Measurements from ENCODE around the gene MAPK1.
"Not testable (repeated sequence)": the region's sequence is repeated elsewhere in the genome, so short reads cannot be mapped to it uniquely, and the experiment has no call there.

Gene MAPK1

DNA sequence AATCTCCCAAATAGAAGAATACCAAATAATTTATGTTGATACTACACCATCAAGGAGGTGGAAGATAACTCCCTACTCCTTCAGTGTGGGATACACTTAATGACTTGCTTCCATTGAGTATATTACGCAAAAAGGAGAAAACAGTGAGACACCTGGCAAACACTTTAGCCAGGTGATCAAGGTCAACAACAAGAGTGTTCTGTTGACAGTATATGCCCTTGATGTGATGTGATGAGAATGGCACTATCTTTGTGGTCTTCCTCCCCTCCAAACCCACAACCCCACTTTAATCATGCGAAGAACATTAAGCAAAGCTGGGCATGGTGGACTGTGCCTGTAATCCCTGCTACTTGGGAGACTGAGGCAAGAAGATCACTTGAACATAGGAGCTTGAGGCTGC is 26.0 kb downstream of the MAPK1 start:
- Histone ChIP-seq H3K4me1 (ENCODE audit: control insufficient read depth, low read depth, low read length) (no peaks in the 10 kb centered on the region), H3K79me2 (ENCODE audit: control insufficient read depth, insufficient read depth, low read length) (peaks cover 41% of the 10 kb centered on the region), H3K79me1 (ENCODE audit: low read length) (peaks cover 19% of the 10 kb centered on the region), H3K4me2 (ENCODE audit: low read length) (no peak overlapping the region), H2BK5ac (ENCODE audit: low read length) (no peak overlapping the region), H2BK120ac (ENCODE audit: low read depth, low read length) (no peak overlapping the region), H3K4ac (ENCODE audit: low read depth, low read length) (no peak overlapping the region), H3K4me3 (ENCODE audit: low read length) (no peak overlapping the region), H3K27ac (ENCODE audit: low read depth, low read length) (no peak overlapping the region), H3K56ac (ENCODE audit: low read length) (no peak overlapping the region), H4K8ac (ENCODE audit: low read depth, low read length) (no peak overlapping the region), H3K27me3 (ENCODE audit: insufficient read depth, low read length, poor library complexity) (no peaks in the 10 kb centered on the region), H3K36me3 (ENCODE audit: control insufficient read depth, insufficient read depth, low read length) (no peaks in the 10 kb centered on the region), H3K23ac (ENCODE audit: low read length) (no peak overlapping the region), H3K9ac (ENCODE audit: low read length) (no peak overlapping the region), H2BK15ac (replicated peaks; ENCODE audit: low read depth) (no peak overlapping the region), H4K5ac (ENCODE audit: low read length) (no peak overlapping the region), H2AK5ac (ENCODE audit: low read length) (no peak overlapping the region), H3K18ac (ENCODE audit: low read length) (no peak overlapping the region)
- no peak for DNase-seq
- no CpG with 5 or more reads among the region's 2 CpGs for WGBS (ENCODE audit: extremely low coverage, insufficient coverage, low lambda C conversion rate)

GRCh38 chr22:21840236-21840823 is 27.1 kb downstream of the MAPK1 start:
- Histone ChIP-seq H4K8ac (ENCODE audit: low read depth, low read length) (no peak overlapping the region), H2BK5ac (ENCODE audit: low read length) (no peak overlapping the region), H3K4me2 (ENCODE audit: low read length) (no peak overlapping the region), H3K23ac (ENCODE audit: low read length) (no peak overlapping the region), H3K9ac (ENCODE audit: low read length) (no peak overlapping the region), H3K4me1 (ENCODE audit: control insufficient read depth, low read depth, low read length) (no peaks in the 10 kb centered on the region), H2AK5ac (ENCODE audit: low read length) (no peak overlapping the region), H3K4ac (ENCODE audit: low read depth, low read length) (no peak overlapping the region), H3K36me3 (ENCODE audit: control insufficient read depth, insufficient read depth, low read length) (no peaks in the 10 kb centered on the region), H2BK15ac (replicated peaks; ENCODE audit: low read depth) (no peak overlapping the region), H3K18ac (ENCODE audit: low read length) (no peak overlapping the region), H3K27me3 (ENCODE audit: insufficient read depth, low read length, poor library complexity) (no peaks in the 10 kb centered on the region), H3K79me1 (ENCODE audit: low read length) (peaks cover 16% of the 10 kb centered on the region), H3K56ac (ENCODE audit: low read length) (no peak overlapping the region), H3K27ac (ENCODE audit: low read depth, low read length) (no peak overlapping the region), H2BK120ac (ENCODE audit: low read depth, low read length) (no peak overlapping the region), H3K4me3 (ENCODE audit: low read length) (no peak overlapping the region), H4K5ac (ENCODE audit: low read length) (no peak overlapping the region), H3K79me2 (ENCODE audit: control insufficient read depth, insufficient read depth, low read length) (peaks cover 36% of the 10 kb centered on the region)
- WGBS (ENCODE audit: extremely low coverage, insufficient coverage, low lambda C conversion rate): no CpG with 5 or more reads among the region's 8 CpGs
- no peak for DNase-seq

DNA sequence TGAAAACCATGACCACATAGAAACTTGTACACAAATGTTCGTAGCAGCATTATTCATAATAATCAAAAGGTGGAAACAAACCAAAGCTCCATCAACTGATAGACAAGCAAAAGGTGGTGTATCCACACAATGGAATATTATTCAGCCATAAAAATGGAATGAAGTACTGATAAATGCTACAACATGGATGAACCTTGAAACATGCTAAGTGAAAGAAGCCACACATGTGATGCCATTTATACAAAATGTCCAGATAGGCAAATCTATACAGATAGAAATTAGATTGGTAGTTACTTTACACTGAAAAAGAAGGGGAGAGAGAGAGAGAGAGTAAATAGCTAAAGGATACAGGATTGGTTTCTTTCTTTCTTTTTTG is 27.7 kb downstream of the MAPK1 start:
- Histone ChIP-seq H3K56ac (ENCODE audit: low read length) (no peak overlapping the region), H3K23ac (ENCODE audit: low read length) (no peak overlapping the region), H2AK5ac (ENCODE audit: low read length) (no peak overlapping the region), H4K8ac (ENCODE audit: low read depth, low read length) (no peak overlapping the region), H3K79me1 (ENCODE audit: low read length) (peaks cover 19% of the 10 kb centered on the region), H2BK5ac (ENCODE audit: low read length) (no peak overlapping the region), H3K79me2 (ENCODE audit: control insufficient read depth, insufficient read depth, low read length) (peaks cover 40% of the 10 kb centered on the region), H3K4me1 (ENCODE audit: control insufficient read depth, low read depth, low read length) (no peaks in the 10 kb centered on the region), H3K4me3 (ENCODE audit: low read length) (no peak overlapping the region), H3K36me3 (ENCODE audit: control insufficient read depth, insufficient read depth, low read length) (no peaks in the 10 kb centered on the region), H3K27ac (ENCODE audit: low read depth, low read length) (no peak overlapping the region), H3K4ac (ENCODE audit: low read depth, low read length) (no peak overlapping the region), H3K4me2 (ENCODE audit: low read length) (no peak overlapping the region), H2BK120ac (ENCODE audit: low read depth, low read length) (no peak overlapping the region), H3K27me3 (ENCODE audit: insufficient read depth, low read length, poor library complexity) (no peaks in the 10 kb centered on the region), H3K9ac (ENCODE audit: low read length) (no peak overlapping the region), H4K5ac (ENCODE audit: low read length) (no peak overlapping the region), H3K18ac (ENCODE audit: low read length) (no peak overlapping the region), H2BK15ac (replicated peaks; ENCODE audit: low read depth) (no peak overlapping the region)
- DNase-seq: no peak
- no CpG with 5 or more reads among the region's 1 CpG for WGBS (ENCODE audit: extremely low coverage, insufficient coverage, low lambda C conversion rate)

DNA sequence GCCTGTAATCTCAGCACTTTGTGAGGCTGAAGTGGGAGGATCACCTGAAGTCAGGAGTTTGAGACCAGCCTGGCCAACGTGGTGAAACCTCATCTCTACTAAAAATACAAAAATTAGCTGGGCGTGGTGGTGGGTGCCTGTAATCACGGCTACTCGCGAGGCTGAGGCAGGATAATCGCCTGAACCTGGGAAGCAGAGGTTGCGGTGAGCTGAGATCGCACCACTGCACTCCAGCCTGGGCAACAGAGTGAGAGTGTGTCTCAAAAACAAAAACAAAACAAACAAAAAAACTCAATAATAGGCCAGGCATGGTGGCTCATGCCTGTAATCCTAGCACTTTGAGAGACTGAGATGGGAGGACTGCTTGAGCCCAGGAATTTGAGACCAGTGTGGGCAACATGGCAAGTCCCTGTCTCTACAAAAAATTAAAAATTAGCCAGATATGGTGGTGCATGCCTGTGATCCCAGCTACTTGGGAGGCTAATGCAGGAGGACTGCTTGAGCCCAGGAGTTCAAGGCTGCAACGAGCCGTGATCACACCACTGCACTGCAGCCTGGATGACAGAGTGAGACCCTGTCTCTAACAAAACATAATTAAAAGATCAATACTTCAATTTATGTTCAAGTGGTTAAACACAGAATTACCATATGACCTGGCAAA is 28.2 kb downstream of the MAPK1 start:
- not testable (repeated sequence) for H3K4ac ChIP-seq (ENCODE audit: low read depth, low read length); H3K36me3 ChIP-seq (ENCODE audit: control insufficient read depth, insufficient read depth, low read length); H2BK5ac ChIP-seq (ENCODE audit: low read length); H3K18ac ChIP-seq (ENCODE audit: low read length); H3K27me3 ChIP-seq (ENCODE audit: insufficient read depth, low read length, poor library complexity); H4K8ac ChIP-seq (ENCODE audit: low read depth, low read length); H2BK15ac ChIP-seq (replicated peaks; ENCODE audit: low read depth); H3K4me1 ChIP-seq (ENCODE audit: control insufficient read depth, low read depth, low read length); DNase-seq; H3K27ac ChIP-seq (ENCODE audit: low read depth, low read length); H3K4me2 ChIP-seq (ENCODE audit: low read length); H3K23ac ChIP-seq (ENCODE audit: low read length); H4K5ac ChIP-seq (ENCODE audit: low read length); H2BK120ac ChIP-seq (ENCODE audit: low read depth, low read length); H3K4me3 ChIP-seq (ENCODE audit: low read length); H2AK5ac ChIP-seq (ENCODE audit: low read length); H3K56ac ChIP-seq (ENCODE audit: low read length); H3K9ac ChIP-seq (ENCODE audit: low read length)
- no CpG with 5 or more reads among the region's 10 CpGs for WGBS (ENCODE audit: extremely low coverage, insufficient coverage, low lambda C conversion rate)
- Histone ChIP-seq H3K79me2 (ENCODE audit: control insufficient read depth, insufficient read depth, low read length) (peaks cover 38% of the 10 kb centered on the region), H3K79me1 (ENCODE audit: low read length) (peaks cover 18% of the 10 kb centered on the region)

DNA sequence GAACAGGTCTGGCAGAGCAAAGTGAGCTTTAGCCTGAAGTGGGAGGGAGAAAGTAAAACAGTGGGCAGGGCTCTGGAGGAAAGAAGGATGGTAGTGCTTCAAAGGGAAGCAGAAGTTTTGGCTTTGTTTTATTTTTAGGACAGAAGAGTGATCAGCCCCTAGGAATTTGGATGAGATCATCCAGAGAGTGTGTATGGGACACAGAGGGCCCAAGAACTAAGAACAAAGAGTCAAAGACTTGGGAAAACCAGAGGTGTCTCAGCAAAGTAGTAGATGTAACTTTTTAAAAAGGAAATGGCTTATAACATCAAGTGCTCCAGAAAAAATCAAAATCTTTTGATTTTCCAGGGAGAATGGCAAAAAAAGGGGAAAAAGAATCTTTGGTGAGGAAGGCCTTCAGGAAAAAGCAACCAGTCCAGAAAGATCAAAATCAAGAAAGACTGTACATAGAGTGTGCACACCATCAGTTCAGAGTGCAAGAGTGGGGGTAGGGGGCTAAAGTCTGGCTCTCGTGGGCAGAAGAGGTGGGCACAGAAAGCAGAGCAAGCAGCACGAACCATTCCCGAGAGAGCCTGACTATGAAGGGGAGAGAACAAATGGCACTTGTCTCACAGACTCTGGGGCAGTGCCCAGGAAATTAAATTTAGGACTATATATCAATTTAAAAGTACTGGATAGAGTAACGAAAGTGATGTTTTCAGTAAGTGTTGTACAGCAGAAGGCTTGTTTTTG is 30.0 kb downstream of the MAPK1 start:
- DNase-seq: peak; percentile 89
- H3K9ac ChIP-seq (ENCODE audit: low read length): peak overlapping the region; percentile 3
- H4K5ac ChIP-seq (ENCODE audit: low read length): no peak overlapping the region
- no peak overlapping the region for H2BK15ac ChIP-seq (replicated peaks; ENCODE audit: low read depth)
- H2AK5ac ChIP-seq (ENCODE audit: low read length): no peak overlapping the region
- H3K23ac ChIP-seq (ENCODE audit: low read length): no peak overlapping the region
- no peak overlapping the region for H3K4me3 ChIP-seq (ENCODE audit: low read length)
- H4K8ac ChIP-seq (ENCODE audit: low read depth, low read length): no peak overlapping the region
- peaks cover 13% of the 10 kb centered on the region for H3K79me1 ChIP-seq (ENCODE audit: low read length)
- H3K4me2 ChIP-seq (ENCODE audit: low read length): no peak overlapping the region
- no peaks in the 10 kb centered on the region for H3K36me3 ChIP-seq (ENCODE audit: control insufficient read depth, insufficient read depth, low read length)
- no peak overlapping the region for H2BK5ac ChIP-seq (ENCODE audit: low read length)
- no CpG with 5 or more reads among the region's 4 CpGs for WGBS (ENCODE audit: extremely low coverage, insufficient coverage, low lambda C conversion rate)
- H3K27me3 ChIP-seq (ENCODE audit: insufficient read depth, low read length, poor library complexity): no peaks in the 10 kb centered on the region
- no peak overlapping the region for H3K4ac ChIP-seq (ENCODE audit: low read depth, low read length)
- H2BK120ac ChIP-seq (ENCODE audit: low read depth, low read length): no peak overlapping the region
- peaks cover under 1% of the 10 kb centered on the region for H3K4me1 ChIP-seq (ENCODE audit: control insufficient read depth, low read depth, low read length)
- peaks cover 34% of the 10 kb centered on the region for H3K79me2 ChIP-seq (ENCODE audit: control insufficient read depth, insufficient read depth, low read length)
- peak overlapping the region; percentile 58 for H3K56ac ChIP-seq (ENCODE audit: low read length)
- no peak overlapping the region for H3K27ac ChIP-seq (ENCODE audit: low read depth, low read length)
- H3K18ac ChIP-seq (ENCODE audit: low read length): no peak overlapping the region

All from mesendoderm (in vitro differentiated cells).